Measurements from ENCODE around the gene POGK. TPM values are rescaled to one million over a fixed set of nuclear protein-coding genes. Genes with fewer than 3 reads are reported as not detected.
A peak's percentile ranks its signal among the peaks of the same experiment; 100 is the strongest.
"Not testable (repeated sequence)": the region's sequence is repeated elsewhere in the genome, so short reads cannot be mapped to it uniquely, and the experiment has no call there.

POGK gene
- total RNA-seq, 1 donor from 2014 or later, result 33.2 TPM

- DNase-seq (ENCODE audit: low read depth), result no peak
Measured at GRCh38 chr1:166857995-166858394, 18.7 kb downstream of the POGK start.

DNA sequence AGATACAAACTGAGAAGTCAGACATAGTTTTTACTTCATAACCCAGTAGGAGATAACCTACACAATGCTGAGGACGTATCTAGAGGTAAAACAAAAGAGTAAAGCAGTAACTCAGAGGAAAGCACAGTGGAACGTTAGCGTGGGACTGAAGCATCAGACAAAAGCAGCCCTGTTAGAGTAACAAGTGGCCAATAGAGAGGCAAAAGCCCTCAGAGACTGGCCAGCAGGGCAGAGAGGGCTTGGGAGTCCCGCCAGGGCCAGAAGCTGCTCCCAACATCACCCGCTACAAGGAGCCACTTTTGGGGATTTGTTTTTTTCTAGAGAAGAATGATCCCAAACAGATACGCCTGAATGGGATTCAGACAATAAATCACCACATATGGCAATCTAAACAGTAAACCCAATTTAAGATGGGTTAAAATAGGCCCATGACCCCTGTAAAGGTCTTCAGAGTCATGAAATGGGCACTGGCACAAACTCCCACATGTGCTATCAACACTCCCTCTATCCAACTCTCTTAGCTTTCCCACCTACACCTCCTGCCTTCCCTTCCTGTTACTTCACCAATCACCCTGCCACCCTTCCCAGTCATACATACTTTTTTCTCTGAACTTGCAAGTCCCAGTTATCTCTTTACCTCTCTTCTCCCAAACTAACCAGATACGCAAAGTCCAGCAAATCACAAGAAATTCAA lies 19.6 kb downstream of the POGK start:
- DNase-seq (ENCODE audit: low read depth), result no peak

DNA sequence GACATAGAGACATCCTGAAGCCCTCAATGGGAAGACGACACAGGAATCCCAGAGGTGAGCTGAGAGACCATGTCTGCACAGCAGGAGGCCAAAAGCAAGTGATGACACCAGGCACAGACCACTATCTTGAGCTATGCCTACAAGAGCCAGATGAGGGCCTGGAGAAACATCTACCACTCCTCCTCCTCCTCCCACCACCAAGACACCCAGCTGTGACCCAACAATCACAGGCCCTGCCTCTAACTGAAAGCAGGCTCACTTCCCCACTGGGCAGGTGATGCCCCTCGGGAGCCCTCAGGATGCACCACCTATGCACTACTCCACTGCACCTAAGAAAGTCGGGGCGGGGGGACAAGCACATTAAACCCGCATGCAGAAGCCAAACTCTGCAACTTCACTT lies 20.3 kb downstream of the POGK start:
- no peak for DNase-seq (ENCODE audit: low read depth)

DNA sequence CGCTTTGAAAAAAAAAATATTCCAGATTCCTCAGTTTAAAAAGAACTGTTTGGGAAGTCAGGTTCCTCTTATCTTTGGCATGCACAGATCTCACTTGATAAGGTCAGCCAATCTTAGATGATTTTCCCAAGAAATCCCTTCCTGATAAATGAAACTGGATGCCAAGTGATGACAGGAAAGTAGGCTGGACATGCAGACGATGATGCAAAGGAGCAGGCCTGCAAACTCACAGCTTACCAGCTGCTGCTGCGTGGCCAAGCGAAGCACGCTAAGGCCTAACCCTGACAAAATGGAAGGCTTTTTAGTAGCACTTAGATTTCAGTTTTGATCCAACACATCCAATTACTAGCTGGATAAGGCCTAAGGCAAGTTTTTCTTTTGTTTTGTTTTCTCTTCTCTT lies 26.7 kb downstream of the POGK start:
- no peak for DNase-seq (ENCODE audit: low read depth)

DNA sequence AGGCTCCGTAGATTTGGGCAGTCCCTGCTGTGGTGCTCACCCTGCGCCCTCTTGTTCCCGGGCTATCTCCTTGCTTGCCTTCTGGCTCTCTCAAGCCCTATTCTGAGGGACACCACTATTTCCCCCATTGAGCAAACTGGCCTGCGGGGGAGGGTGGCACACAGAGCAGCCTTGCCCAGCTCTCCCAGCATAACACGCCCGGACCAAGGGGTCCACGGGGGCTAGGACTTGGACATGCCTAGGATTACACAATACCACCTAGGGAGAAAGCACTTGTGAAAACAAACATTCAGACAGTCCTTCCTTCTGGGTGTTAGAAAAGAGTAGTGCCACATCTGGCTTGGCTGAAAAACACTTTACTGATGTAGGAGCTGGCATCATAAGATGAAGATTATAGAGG lies 29.4 kb downstream of the POGK start:
- no peak for DNase-seq (ENCODE audit: low read depth)

GRCh38 chr1:166869318-166870099 lies 30.2 kb downstream of the POGK start:
- DNase-seq (ENCODE audit: low read depth), result peak; percentile 4

DNA sequence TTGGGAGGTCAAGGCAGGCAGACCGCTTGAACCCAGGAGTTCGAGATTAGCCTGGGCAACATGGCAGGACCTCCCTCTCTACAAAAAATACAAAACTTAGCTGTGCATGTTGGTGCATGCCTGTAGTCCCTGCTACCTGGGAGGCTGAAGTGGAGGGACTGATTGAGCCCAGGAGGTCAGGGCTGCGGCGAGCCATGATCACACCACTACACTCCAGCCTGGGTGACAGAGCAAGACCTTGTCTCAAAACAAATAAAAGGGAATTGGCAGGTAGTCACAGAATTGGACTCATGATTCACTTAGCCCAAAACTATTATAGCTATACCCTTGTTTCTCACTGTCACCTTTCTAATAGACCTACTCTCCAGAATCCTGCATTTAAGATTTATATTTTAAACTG lies 31.3 kb downstream of the POGK start:
- no peak for DNase-seq (ENCODE audit: low read depth)

GRCh38 chr1:166874464-166874863 lies 35.2 kb downstream of the POGK start:
- DNase-seq (ENCODE audit: low read depth), result no peak

- no peak for DNase-seq (ENCODE audit: low read depth)
Measured at GRCh38 chr1:166875302-166875733, 36.0 kb downstream of the POGK start.

- peak; percentile 95 for DNase-seq (ENCODE audit: low read depth)
Measured at GRCh38 chr1:166875734-166876539, 36.7 kb downstream of the POGK start, which contains the start of gene TADA1. TSS of gene TADA1 (minus strand) at chr1:166876264. CDS start at chr1:166876233, 31 bp downstream.

DNA sequence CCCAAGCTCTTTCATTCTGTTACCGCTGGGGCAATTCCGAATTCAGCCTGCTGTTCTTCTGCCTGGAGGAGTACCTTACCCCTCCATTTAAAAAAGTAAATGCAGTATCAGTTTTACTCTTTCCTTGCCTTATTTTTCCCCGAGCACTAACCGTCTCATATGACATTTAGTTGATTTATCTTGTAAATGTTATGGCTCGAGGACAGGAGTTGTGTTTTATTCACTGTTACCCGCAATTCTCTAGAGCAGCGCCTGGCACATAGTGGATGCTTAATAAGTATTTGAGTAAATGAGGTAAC lies 37.2 kb downstream of the POGK start:
- no peak for DNase-seq (ENCODE audit: low read depth)

GRCh38 chr1:166878173-166878917 lies 39.1 kb downstream of the POGK start:
- DNase-seq (ENCODE audit: low read depth), result not testable (repeated sequence)

- no peak for DNase-seq (ENCODE audit: low read depth)
Measured at GRCh38 chr1:166882893-166883292, 43.6 kb downstream of the POGK start.

DNA sequence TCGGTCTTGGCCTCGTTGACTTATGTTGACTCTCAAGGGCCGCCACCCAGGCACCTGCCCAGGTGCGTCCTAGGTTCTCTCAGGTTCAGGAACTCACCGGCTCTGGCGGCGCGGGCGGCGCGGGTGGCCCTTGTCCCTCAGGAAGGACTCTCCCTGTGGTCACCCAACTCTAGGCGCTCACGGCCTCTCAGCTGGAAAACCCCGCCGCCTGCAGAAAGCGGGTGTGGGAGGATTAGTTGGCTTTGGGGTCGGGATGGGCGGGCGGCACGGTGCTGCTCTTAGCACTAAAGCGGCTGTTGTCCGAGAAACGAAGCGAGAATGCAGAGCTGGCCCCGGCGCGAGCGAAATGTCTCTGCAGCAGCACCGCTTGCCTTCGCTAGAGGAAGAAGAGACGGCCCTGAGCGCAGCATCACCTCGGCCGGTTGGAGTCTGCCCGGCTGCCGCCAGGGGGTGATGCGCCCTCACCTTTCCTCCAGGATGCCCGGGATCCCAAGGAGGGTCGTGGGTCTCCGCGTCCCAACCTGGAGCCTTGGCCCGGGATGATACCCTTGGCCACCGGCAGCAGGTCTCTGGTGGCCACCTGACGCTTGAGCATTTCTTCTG lies 44.9 kb downstream of the POGK start:
- DNase-seq (ENCODE audit: low read depth), result no peak

GRCh38 chr1:166884971-166885370 lies 45.7 kb downstream of the POGK start:
- no peak for DNase-seq (ENCODE audit: low read depth)

- no peak for DNase-seq (ENCODE audit: low read depth)
Measured at GRCh38 chr1:166888373-166889111, 49.3 kb downstream of the POGK start.

DNA sequence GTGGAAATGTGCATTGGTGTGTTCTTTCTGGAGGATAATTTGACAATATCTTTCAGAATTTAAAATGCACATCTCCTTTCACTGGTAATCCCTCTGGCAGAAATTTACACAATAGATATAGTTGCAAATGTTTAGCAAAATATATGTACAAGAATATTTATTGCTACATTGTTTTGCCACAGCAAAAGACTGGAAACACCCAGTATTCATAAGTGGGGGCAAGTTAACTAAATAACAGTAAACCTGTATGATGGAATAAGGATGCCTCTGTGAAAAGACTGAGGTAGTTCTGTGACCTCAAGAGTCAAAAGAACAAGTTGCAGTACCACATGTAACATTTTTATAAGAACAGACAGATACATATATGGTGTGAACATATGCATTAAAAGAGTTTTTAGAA lies 50.5 kb downstream of the POGK start:
- DNase-seq (ENCODE audit: low read depth), result no peak

DNA sequence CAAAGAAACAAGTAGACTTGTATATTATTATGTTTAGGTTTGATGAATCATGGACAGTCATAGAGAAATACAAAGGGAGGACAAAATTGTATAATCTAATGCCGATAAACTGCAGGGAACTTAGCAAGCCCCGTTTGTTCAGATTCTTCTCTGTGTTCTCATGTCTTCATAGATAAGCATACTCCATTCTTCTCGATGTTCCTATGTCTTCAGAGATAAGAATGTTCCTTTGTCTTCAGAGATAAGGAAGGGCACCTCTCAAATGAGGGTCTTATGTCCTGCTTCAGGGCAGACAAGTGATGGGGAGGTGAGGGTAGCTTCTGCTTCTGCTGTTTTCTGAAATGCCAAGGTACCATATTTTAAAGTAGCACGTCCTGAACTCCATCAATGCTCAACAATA lies 56.5 kb downstream of the POGK start:
- DNase-seq (ENCODE audit: low read depth), result no peak

DNA sequence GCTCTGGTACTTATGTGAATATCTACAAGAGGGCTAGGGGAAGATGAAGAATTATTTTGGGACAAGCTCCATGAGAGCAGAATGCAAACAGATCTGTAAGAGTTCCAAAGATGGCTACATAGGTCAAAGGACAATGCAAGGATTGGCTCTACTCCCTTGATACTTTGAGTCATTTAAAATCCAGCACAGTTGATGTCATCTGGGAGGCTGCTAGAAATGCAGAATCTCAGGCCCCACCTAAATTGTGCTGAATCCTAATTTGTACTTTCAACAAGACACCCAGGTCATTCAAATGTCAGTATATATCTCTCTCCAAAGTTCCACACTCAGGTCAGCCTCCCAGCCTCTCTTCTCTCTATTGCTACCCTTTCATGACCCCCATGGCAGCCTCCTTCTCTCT lies 60.5 kb downstream of the POGK start:
- DNase-seq (ENCODE audit: low read depth), result no peak

DNA sequence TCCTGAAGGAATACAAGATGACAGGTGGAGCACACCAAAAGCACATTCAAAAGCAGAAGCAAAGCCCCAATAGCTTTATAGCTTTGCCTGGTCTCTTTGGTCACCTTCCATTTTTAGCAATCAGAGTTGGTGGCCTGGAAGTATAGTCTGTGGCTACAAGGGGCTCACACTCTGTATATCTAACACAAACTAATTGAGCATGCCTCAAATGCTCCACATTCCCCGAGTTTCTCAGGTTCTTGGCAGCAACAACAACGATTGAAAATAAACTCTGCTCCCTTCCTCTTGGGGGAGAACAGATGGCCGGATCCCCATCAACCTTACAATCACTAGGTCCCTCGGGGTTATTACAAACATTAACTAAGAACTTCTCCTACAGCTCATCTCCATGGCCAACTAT lies 61.7 kb downstream of the POGK start:
- DNase-seq (ENCODE audit: low read depth), result peak; percentile 60

DNA sequence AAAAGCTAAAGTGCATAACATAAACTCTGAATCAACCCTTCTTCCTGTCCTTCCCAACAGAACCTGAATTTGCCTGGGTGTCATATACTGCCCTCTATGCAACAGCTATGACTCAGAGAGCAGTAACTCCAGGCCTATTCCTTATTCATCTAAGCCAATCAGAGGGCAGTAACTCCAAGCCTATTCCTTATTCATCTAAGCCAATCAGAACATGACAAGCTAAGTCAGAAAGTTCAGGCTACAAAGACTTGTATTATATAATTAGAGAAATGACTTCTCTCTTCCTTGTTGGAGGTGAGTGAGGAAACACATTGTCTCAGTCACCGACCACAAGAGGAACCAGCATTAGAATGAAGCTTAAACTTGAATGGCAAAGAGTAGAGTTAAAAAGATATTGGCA lies 63.0 kb downstream of the POGK start:
- peak; percentile 77 for DNase-seq (ENCODE audit: low read depth)
